RCC 7860 (cell line): ENCODE measurements around the gene GRAMD2B.
"Not testable (repeated sequence)": the region's sequence is repeated elsewhere in the genome, so short reads cannot be mapped to it uniquely, and the experiment has no call there.

Experiments used
- DNase-seq: peaks from one replicate; pipeline ENCODE4 v3.0.0-alpha.2; 2015; ENCODE audit warnings: low spot score
- FAIRE-seq: peaks from 2 replicates; lab custom pipeline; 2012; peaks lifted over from hg19 to GRCh38; lab: Jason Lieb, UNC

The GRAMD2B gene, protein sequence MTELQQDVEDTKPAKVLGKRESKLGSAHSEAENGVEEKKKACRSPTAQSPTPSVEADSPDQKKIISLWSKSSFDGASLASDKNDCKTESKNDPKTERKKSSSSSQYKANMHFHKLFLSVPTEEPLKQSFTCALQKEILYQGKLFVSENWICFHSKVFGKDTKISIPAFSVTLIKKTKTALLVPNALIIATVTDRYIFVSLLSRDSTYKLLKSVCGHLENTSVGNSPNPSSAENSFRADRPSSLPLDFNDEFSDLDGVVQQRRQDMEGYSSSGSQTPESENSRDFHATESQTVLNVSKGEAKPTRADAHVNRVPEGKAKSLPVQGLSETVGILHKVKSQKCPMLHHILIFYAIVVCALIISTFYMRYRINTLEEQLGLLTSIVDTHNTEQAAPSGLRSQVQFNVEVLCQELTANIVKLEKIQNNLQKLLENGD

DNA sequence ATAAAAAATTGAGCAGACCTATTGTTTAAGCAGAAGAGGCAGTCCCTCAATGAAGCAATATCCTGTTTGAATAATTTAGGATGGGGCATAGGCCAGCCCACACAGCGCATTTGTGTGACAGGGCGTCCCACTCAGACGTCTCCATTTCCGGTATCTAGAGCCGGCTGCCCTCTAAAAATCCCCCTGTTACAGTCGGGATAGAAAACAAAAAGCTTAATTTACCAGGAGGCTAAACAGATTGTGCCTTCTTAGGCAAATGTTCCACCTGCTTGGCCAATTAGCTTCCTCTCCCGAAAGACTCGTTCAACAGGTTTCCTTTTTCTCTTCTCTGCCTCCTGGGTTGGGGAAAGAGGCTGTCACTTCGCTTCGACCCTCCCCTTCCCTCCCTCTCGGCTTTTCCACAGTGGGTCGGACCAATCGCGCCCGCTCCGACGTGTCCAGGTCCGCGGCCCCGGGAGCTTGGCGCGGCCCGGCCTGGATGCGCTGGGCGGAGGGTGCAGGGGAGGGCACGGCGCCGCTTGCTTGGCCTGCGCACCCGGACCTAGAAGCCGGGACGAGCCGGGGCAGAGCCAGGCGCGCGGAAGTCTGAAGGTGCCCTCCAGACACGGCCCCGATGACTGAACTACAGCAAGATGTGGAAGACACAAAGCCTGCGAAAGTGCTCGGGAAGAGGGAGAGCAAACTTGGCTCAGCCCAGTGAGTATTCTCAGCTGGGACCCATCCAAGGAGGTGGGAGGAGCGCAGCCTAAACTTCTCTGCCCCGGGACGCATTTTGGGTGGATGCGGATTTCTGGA, at the start of gene GRAMD2B:
Gene GRAMD2B (plus strand): TSS at position 416 of the 795 bp plus-strand sequence. CDS start 198 bp downstream, at position 614.
- FAIRE-seq (no peak), DNase-seq (peak; percentile 45)

GRCh38 chr5:126374109-126374416, 49.1 kb upstream of the GRAMD2B start:
- no peak for DNase-seq

GRCh38 chr5:126376443-126376842, 46.8 kb upstream of the GRAMD2B start:
- DNase-seq = no peak
- FAIRE-seq = no peak

More at GRCh38 chr5:126374109-126374416, 49.1 kb upstream of the GRAMD2B start:
- no peak for FAIRE-seq

- FAIRE-seq (no peak), DNase-seq (no peak)
Measured at GRCh38 chr5:126377424-126377823, 45.8 kb upstream of the GRAMD2B start.

GRCh38 chr5:126380316-126380715, 42.9 kb upstream of the GRAMD2B start:
- not testable (repeated sequence) for FAIRE-seq

GRCh38 chr5:126383246-126383645, 40.0 kb upstream of the GRAMD2B start:
- no peak for FAIRE-seq
- no peak for DNase-seq

More at GRCh38 chr5:126380316-126380715, 42.9 kb upstream of the GRAMD2B start:
- not testable (repeated sequence) for DNase-seq

DNA sequence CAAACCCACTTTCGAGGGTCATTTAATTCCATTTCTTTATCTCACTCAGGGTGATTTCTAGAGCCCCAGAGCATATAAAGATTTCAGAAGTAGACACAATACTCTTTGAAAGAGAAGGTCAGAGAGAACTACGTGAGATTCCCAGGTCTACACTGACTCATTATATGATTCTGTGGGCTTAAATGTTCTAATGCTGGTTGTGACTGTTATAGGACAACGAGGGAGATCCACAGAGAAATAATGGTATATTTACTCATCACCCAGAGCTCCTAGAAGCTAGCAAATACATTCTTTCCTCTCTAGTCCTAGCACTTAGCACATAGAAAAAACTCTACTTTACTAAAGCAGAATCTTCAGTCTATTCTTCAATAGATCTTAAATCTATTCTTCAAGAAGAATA, 39.4 kb upstream of the GRAMD2B start:
- DNase-seq (no peak), FAIRE-seq (no peak)

DNA sequence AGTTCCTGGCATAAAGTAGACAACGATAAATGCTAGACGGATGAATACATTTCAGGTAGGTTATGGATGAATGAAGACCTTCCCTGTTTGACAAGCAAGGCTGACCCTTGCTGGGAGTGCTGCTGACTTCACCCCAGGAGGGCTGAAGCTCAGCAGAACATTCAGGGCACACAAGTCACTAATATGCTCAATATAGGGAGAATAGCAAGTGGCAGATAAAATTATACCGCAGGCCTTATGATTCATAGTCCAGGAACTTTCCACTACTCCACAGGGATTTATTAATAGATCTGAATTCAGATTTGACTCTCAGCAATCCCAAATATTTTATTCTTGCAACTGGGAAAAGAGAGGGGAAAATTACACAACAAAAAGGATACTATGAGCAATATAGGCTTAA, 38.2 kb upstream of the GRAMD2B start:
- DNase-seq = no peak
- no peak for FAIRE-seq

DNA sequence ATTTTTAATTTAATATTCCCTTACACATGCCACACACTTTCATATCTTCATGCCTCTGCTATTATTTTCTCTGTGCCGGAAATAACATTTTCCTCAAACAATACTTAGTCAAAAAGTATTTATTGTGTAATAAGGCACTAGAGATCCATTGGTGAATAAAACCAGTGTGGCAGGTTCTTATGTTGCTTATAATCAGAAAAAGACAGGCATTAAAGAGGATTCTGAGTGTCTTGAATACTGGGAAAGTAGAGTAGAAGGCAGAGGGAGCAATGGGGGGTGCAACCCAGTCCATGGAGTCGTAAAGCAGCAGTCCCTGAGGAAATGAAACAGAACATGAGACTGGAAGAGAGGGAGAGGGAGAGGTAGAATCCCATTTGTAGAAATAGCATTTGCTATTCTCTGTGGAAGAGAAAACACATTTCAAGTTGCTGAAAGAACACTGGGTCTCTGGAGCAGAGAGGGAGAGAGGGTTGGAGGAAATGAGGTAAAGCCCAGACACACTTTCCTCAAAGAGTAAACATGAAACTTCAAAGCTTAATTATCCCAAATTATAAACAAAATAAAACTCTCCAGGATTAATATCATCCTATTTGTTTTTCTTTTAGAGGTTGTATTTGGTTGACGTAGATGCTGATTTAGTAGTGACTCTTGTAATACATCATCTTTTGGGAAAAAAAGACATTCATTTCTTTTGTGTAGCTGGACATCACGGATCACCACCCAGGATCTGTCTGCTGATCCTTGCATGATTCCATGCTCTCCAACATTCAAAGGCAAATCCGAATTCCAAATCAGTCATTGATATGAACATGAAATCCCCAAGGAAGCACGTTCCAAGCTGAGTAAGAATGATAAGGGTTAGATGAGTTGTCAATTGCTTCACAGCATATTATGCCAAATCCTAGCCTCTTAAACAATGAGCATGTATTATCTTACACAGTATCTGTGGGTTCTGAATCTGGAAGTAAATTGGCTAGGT, 37.4 kb upstream of the GRAMD2B start:
- FAIRE-seq (no peak), DNase-seq (no peak)

GRCh38 chr5:126389179-126389578, 34.0 kb upstream of the GRAMD2B start:
- FAIRE-seq (no peak), DNase-seq (no peak)

DNA sequence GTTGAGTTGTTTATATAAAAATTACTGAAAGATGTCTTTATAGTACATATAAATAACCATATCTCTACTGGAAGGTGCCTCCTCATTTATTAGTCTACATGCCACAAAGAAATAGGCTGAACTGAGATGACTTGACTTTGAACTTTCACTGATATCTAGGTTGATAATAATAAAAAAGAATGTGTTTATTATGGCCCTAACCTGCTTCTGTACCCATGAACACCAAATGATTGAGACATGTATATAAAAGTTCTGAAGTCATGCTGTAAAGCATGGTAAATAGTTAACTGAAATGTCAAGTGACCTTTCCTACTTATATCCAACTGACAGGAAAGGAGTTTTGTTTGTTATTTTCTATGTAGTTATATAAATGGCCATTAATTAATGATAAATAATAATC, 33.2 kb upstream of the GRAMD2B start:
- no peak for FAIRE-seq
- no peak for DNase-seq

- DNase-seq (no peak), FAIRE-seq (no peak)
Measured at GRCh38 chr5:126391386-126391785, 31.8 kb upstream of the GRAMD2B start.

DNA sequence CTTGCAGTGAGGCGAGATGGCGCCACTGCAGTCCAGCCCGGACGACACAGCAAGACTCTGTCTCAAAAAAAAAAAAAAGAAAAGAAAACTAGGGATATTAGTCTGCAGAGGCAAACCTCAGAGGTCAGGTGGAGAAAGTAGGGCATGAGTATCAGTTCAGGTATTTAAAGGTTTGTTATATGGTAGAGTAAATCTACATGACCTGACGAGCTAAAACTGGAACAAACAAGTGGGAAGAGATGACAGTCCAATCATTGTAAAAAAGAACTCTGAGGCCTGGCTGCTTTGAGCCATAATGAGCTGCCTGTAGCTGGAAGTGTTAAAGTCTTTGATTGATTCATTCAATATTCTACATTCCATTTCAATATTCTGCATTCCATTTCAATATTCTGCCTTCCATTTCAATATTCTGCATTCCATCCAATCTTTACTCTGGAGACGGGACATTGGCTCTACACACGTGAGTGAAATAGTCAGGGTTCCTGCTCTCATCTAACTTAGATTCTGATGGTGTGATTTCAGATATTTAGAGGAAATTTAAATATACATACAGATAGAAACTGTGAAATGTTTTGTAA, 28.9 kb upstream of the GRAMD2B start:
- FAIRE-seq (no peak), DNase-seq (no peak)

GRCh38 chr5:126395198-126395597, 28.0 kb upstream of the GRAMD2B start:
- DNase-seq (no peak), FAIRE-seq (no peak)

DNA sequence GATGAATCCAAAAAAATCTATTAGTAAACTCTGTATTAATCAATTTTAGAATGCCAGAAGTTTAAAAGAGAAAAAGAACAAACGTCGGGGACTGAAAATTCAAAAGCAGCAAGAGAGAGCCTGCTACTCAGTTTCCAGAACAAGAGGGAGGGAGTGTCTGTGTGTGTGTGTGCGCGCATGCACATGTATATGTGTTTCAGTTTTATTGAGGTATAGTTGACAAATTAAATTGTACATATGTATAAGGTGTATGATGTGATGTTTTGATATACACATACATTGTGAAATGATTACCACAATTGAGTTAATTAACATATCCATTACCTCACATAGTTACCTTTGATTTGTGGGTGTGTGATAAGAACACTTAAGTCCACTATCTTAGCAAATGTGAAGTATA, 27.6 kb upstream of the GRAMD2B start:
- DNase-seq (no peak), FAIRE-seq (no peak)

DNA sequence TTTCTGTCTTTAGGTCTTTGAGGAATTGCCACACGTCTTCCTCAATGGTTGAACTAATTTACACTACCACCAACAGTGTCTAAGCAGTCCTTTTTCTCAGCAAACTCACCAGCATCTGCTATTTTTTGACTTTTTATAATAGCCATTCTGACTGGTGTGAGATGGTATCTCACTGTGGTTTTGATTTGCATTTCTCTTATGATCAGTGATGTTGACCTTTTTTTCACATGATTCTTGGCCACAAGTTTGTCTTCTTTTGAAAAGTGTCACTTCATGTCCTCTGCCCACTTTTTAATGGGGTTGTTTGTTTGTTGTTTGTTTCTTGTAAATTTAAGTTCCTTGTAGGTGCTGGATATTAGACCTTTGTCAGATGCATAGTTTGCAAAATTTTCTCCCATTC, 26.5 kb upstream of the GRAMD2B start:
- not testable (repeated sequence) for DNase-seq, FAIRE-seq

GRCh38 chr5:126398791-126399190, 24.4 kb upstream of the GRAMD2B start:
- no peak for DNase-seq
- FAIRE-seq = no peak

GRCh38 chr5:126400621-126401251, 22.5 kb upstream of the GRAMD2B start:
- FAIRE-seq (no peak), DNase-seq (no peak)

GRCh38 chr5:126402621-126403555, 20.3 kb upstream of the GRAMD2B start:
- FAIRE-seq (no peak), DNase-seq (no peak)
